ENCODE measurements around the gene SLC30A10. TPM values are rescaled to one million over a fixed set of nuclear protein-coding genes. Genes with fewer than 3 reads are reported as not detected.

The SLC30A10 gene
- total RNA-seq, 1 experiment from 2014 or later, result 0.09 TPM

DNA sequence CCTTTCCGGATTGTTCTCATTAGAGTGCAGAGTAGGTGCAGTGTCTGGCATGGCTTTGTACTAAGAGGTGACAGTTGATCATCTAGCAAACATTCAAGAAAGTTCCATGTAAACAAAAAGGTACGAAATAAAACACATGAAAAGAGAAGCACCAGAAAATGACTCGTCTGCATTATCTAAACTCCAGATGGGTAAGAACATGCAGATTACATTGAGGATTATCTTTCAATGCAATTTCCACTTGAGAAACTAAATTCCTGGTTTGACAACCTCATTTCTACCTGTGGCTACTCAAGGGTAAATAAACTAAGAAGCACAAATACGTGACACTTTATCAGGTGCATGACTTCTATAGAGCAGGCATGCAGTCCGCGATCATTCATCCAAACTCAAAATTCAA, 17.6 kb downstream of the SLC30A10 start:
- no peak overlapping the region for H3K9ac ChIP-seq (ENCODE audit: extremely low read depth, insufficient read length, low read length)
- H4K91ac ChIP-seq (ENCODE audit: insufficient read length, low read depth, low read length), result no peak overlapping the region
- H3T11ph ChIP-seq (ENCODE audit: low read length), result no peak overlapping the region
- no peak overlapping the region for H2BK12ac ChIP-seq (ENCODE audit: insufficient read length, low read depth, low read length)
- TF ChIP-seq, protein P1, sequence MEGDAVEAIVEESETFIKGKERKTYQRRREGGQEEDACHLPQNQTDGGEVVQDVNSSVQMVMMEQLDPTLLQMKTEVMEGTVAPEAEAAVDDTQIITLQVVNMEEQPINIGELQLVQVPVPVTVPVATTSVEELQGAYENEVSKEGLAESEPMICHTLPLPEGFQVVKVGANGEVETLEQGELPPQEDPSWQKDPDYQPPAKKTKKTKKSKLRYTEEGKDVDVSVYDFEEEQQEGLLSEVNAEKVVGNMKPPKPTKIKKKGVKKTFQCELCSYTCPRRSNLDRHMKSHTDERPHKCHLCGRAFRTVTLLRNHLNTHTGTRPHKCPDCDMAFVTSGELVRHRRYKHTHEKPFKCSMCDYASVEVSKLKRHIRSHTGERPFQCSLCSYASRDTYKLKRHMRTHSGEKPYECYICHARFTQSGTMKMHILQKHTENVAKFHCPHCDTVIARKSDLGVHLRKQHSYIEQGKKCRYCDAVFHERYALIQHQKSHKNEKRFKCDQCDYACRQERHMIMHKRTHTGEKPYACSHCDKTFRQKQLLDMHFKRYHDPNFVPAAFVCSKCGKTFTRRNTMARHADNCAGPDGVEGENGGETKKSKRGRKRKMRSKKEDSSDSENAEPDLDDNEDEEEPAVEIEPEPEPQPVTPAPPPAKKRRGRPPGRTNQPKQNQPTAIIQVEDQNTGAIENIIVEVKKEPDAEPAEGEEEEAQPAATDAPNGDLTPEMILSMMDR (conservative IDR thresholded peaks at IDR 0.05), result no peak
- H2AK5ac ChIP-seq (ENCODE audit: insufficient read length, low read length), result no peak overlapping the region
- no CpG with 5 or more reads among the region's 6 CpGs for WGBS (ENCODE audit: extremely low coverage, insufficient read length, low lambda C conversion rate)
- H3K18ac ChIP-seq (ENCODE audit: insufficient read length, low read depth, low read length), result no peak overlapping the region
- no peaks in the 10 kb centered on the region for H3K27me3 ChIP-seq (ENCODE audit: insufficient read depth, low read length)
- H3K27ac ChIP-seq (ENCODE audit: insufficient read length, low read depth, low read length), result no peak overlapping the region
- H4K20me1 ChIP-seq (ENCODE audit: control insufficient read depth, insufficient read depth, insufficient read length), result no peaks in the 10 kb centered on the region
- H2BK20ac ChIP-seq (ENCODE audit: low read depth, low read length, poor library complexity, severe bottlenecking), result no peak overlapping the region
- H3K23me2 ChIP-seq (ENCODE audit: insufficient read length, low read depth, low read length, poor library complexity, severe bottlenecking), result no peaks in the 10 kb centered on the region
- H3K23ac ChIP-seq (ENCODE audit: insufficient read length, low read depth, low read length), result no peak overlapping the region
- H3K4me2 ChIP-seq (ENCODE audit: insufficient read depth, insufficient read length, low read length), result no peak overlapping the region
- Mint-ChIP-seq H3K4me3 (no peak overlapping the region), H3K36me3 (ENCODE audit: insufficient read depth in 1 of 3, low read depth in 3 of 3) (no peaks in the 10 kb centered on the region), H3K27me3 (ENCODE audit: low read depth) (no peaks in the 10 kb centered on the region; the same call in 1 of the 2 replicates), H3K4me1 (peaks cover 8 to 18% of the 10 kb centered on the region in 2 experiments), H3K27ac (no peak overlapping the region), H3K9me3 (no peaks in the 10 kb centered on the region)
- no peak overlapping the region for H4K8ac ChIP-seq (replicated peaks; ENCODE audit: insufficient read length, low read depth, low read length)
- no peak for DNase-seq
- no peaks in the 10 kb centered on the region for H3K79me1 ChIP-seq (ENCODE audit: insufficient read depth, low read depth, low read length, poor library complexity, severe bottlenecking)
- no peaks in the 10 kb centered on the region for H3K79me2 ChIP-seq (ENCODE audit: insufficient read depth, low read length)
- H3K4ac ChIP-seq (ENCODE audit: low read depth, low read length), result no peak overlapping the region
- no peaks in the 10 kb centered on the region for H3K9me3 ChIP-seq (ENCODE audit: control insufficient read depth, low read depth, low read length)
- H3K4me1 ChIP-seq (ENCODE audit: insufficient read depth, low read length), result no peaks in the 10 kb centered on the region
- no peak overlapping the region for H2BK5ac ChIP-seq (ENCODE audit: insufficient read length, low read length)
- H2BK120ac ChIP-seq (ENCODE audit: low read depth, low read length, poor library complexity, severe bottlenecking), result no peak overlapping the region
- H3K14ac ChIP-seq (ENCODE audit: insufficient read depth, low read length), result no peak overlapping the region
- H2BK15ac ChIP-seq (ENCODE audit: low read depth, low read length), result no peak overlapping the region
- H2AFZ ChIP-seq (ENCODE audit: low read length), result no peak overlapping the region
- no peak overlapping the region for H3K56ac ChIP-seq (ENCODE audit: insufficient read length, low read depth, low read length)
- H4K5ac ChIP-seq (ENCODE audit: insufficient read length, low read depth, low read length), result no peak overlapping the region
